Fibroblast of skin of left quadriceps (primary cell): ENCODE data around the gene MAP3K14.
"Not testable (repeated sequence)": the region's sequence is repeated elsewhere in the genome, so short reads cannot be mapped to it uniquely, and the experiment has no call there.

Source experiments
- DNase-seq, 2 experiments: peaks; one replicate each; pipeline ENCODE4 v3.0.0-alpha.2; 2013; ENCODE audit warnings: low read depth in 2 of 2

The MAP3K14 gene

DNA sequence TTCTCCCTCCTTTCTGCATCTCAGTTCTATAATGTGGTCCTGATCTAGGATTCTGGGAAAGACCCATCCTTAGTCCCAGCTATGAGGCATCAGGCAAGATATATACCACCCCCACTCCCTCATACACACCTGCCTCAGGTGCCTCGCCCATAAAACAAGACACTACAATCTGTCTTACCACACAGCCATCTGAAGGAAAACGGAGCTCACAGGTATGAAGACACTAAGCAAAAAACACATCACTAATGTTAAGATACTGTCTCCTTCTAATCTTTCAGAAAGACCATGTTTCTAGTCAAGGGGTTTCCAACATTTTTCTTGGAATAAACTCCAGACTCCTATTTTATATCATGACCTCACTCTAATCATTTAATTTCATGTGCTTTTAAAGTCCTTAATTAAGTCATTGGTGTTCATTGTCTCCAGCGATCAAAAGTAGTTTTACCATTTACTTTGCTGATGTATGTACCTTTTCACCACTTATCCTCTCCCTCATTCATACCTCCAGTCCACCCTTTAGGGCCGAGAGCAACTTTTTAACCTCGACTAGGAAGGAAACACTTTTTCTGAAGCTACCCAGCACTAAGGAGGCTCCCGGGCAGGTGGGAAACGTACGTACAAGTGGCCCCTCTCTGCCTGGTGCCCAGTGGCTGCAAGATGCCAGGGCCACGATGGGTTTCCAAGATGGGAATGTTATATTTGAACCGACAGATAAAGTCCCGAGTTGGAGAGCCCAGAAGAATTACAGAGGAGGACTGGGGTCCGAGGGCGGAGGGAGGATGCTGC lies 979 bp downstream of the MAP3K14 start:
- DNase-seq: no peak

DNA sequence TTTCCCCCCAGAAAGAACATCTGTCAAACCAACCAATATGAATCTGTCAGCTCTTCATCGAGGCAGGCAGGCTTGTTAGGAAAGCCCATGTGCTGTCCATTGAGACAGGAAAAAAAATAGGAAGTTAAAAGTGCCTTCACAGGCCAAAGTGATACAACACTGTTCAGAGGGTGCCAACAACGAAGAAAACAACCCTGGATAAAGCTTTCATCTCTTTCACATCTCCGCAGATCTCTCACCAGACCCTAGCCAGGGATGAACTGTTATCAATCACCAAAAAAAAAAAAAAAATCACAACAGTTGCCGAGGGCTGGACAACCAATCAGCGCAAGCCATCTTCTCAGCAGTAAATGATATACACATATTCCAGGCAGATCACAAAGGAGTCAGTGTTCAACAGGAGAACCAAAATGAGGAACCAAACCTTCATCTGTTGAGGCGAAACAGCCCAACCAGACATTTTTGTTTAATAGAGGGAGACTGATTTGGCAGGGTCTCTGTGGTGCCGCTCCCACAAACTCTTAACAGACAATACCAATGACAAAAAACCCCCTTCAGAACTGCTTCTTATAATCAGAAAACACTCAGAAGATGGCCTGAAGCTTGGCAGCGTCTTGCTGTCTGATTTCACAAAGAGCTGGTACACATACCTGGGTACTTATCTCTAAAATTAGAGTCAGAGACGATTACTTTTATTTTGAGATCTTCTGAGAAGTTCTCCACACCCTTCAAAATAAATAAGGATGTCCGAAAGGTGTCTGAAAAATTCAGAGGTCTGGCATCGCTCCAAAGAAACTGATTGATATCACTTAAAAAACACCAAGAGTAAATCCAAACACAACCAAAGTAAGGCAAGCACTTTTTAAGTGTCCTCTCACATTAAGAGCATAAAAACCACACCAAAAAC lies 1.8 kb downstream of the MAP3K14 start:
- DNase-seq: no peak

DNA sequence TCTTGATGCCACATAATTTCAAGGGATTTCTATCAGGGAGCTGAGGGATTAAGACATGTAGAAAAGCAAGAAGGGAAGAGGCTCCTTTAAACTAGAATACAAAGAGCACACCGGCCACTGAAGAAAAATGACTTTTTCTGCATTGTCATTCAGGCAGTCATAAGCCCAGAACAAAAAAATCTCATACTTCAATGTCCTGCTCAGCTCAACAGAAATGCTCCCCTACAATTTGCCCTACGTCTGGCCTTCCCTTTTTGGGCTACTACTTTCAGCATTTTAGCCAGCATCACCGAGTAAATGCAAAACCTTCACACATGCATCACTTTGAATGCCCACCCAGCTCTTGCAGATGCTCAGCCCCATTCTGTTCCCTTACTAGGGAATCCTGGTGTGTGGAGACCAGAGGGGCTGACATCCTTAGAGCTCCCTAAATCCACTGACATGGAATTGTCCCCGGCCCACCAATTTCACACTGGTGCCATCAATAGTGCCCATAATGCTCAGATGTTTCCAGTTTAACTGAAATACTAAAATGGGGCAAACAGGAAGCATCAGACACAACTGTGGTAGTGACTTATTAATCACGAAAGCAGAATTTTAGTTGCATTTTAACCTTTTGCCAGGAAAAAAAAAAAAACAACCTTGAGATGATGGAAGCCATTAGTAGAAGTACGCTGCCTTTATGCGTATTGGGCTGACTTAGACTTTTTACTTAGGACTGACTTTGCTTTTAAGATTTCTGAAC lies 2.7 kb downstream of the MAP3K14 start:
- DNase-seq: no peak

DNA sequence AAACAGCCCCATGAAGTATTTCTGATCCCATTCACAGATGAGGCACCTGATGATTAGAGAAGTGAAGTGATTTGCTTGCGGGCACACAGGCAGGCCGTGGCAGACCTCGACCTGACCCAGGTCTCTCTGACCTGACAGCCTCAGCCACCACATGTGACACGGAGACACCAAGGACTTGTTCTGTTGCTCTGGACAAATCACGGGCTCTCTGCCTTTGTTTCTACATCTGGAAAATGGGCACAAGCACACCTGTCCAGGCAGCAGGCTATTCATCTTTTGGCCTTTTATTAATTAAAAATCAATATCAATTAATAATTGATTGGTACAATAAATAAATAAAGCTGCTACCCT lies 3.4 kb downstream of the MAP3K14 start:
- no peak for DNase-seq

DNA sequence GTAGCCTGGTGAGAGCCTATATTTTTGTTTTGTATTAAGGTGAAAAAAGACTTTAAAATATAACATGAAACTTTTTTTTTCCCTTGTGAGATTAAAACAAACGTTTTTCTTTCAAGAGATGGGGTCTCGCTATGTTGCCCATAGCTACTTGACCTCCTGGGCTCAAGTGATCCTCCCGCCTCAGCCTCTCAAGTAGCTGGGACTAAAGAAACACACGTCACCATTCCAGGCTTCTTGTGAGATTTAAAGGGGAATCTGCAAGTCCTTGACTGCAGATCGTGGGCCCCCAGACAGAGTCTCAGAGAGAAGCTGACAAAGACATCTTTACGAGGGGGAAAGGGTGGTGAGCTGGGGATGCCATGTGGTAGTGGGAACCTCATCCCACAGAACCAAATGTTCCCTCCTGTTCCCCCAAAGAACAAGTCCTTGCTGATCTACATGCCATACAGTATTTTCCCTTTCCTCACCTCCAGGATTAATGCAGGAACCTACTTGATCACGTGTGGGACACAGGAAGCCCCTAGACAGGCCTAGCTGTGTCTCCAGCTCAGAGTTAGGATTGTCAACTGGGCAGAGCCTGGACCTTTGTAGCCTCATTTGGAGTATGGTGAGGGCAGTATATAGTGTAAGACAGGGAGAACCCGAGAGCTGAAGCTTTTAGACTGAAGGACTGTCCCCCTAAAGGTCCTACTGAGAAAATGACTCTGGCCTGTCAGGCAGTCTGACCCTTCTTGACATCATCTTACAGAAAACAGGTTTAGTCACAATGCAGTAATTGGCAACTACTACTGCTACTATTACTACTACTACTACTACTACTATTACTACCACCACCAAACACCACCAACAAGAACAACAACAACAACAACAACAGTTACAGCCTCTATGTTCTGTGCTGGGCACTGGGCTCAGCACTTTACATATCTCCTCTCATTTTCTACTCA lies 4.1 kb downstream of the MAP3K14 start:
- DNase-seq: no peak

DNA sequence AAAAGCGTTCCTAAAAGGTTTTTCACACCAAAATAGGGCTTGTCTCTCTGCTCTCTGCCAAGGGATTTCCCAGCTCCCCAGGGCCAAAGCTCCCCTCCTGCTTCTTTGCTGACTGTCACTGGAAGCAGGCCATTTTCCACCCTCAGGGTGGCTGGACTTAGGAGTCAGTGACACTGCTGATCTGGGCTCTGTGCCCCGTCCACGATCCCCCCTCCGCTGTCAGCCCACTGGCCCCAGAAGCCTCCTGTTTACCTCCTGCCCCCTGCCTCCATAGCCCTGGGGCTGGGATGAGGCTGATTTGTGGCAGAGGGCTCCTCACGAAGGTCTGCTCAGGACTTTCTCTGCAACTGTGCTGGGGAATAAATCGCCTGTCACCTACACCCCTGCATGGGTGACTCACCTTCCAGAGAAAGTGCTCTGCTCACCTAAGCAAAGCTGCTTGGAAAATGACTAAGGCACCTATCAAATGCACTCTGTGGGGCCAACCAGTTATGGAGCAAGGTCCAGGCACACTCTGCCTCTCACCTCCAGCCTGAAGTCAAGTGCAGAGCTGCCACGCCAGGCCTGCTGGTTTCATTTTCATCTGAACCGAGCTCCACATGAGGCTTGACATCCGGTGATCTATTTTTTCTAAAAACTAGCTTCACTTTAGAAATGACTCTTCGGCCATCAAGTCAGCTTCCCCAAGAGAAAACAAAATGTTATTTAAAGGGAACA lies 4.9 kb downstream of the MAP3K14 start:
- no peak for DNase-seq

DNA sequence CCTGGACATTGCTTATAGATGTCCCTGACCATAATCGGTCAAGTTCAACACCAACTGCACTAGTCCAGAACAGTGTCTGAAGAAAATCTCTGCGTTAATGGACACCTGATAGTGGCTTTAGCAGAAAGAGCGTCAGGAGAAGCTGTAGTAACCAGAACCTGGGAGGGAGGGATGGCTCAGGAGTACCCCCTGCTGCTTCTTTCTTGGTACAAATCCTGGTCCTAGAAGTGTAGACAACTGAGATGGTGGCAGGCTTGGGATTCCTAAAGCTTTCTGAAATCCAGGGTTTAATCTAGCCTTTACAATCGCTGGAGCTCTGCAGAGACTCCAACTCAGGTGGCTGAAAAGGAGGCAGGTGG lies 5.4 kb downstream of the MAP3K14 start:
- DNase-seq: no peak

DNA sequence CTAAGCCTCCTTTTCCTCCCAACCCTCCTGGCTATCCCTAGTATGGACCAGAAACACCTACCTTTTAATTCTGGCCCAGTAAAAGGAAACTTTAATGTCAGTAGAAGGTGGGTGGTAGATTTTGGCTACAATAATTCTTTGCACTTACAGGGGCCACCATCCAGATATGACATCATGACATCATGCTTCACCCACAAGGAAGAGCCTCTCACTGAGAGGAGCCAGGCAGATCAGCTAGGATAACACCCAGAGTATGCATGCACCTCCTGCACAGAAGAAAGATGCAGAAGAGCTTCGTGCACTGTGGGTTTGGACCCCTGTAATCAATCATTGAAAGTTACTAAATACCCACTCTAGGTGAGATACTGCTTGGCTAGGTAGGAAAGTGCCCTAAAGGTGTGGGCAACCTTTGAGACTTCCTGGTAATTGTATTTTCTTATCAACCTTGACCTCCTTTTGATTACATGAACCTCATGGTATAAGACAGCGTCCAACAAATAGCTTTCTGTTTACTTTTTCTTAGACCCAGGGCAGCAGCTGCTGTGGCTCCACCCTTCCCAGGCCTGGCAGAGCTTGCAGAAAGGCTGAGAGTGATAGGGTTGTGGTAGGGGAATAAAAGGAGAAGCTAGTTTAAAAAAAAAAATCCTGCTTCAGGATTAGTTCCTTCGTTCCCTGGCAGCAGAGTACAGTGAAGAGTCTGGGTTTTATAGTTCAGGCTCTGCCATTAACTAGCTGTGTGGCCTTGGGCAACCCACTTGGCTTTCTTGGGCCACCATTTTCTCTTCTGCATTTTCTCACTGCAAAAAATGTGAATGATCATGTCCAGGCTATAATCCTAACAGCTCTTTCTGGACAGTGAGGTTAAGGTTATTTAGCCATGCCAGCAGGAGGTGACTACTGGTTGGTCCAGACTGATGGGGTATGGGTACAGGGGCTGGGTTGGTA lies 6.2 kb downstream of the MAP3K14 start:
- DNase-seq: no peak

DNA sequence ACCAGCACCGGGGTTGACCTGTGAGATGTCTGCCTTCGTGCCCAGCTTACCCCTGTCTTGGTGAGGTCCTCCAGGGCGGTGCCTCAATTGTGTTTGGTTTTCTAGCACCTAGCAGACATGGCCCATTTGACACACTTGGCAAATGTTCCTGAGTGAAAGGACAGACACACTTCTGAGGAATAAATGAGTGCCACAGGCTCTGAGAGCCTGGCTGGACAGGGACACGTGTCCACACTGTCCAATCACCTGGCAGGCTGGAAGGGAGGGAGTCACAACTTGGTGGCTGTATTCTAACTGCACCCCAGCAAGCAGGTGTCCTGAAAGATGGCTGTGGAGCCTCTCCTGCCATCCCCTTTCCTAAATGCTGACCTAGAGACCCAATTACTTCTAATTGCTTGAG lies 7.4 kb downstream of the MAP3K14 start:
- no peak for DNase-seq

DNA sequence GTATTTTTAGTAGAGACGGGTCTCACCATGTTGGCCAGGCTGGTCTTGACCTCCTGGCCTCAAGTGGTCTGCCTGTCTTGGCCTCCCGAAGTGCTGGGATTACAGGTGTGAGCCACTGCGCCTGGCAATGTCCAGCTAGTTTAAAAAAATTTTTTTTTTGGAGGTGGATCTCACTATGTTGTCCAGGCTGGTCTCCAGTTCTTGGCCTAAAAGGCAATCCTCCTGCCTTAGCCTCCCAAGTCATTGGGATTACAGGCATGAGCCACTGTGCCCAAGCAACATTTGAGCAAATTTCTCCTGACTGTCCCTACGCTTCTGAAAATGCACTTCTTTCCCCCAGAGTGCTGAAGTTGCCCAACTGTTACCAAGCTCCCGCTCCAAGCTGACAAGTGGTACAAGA lies 8.0 kb downstream of the MAP3K14 start:
- no peak for DNase-seq

DNA sequence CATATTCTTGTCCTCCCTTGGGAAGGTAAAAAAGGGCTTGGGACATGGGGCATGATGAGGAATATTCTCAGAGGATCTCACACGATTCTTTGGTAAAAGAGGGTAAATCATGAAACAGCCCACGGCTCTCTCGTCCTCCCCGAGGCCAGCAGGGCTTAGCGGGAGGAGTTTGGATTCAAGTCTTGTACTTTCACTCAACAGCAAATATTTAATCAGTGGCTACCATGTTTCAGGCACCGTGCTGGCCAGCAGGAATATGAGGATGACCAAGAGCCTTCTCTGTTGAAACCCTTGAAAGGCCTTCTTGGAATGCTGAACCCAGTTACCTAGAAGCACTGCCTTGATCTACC lies 8.8 kb downstream of the MAP3K14 start:
- no peak for DNase-seq

DNA sequence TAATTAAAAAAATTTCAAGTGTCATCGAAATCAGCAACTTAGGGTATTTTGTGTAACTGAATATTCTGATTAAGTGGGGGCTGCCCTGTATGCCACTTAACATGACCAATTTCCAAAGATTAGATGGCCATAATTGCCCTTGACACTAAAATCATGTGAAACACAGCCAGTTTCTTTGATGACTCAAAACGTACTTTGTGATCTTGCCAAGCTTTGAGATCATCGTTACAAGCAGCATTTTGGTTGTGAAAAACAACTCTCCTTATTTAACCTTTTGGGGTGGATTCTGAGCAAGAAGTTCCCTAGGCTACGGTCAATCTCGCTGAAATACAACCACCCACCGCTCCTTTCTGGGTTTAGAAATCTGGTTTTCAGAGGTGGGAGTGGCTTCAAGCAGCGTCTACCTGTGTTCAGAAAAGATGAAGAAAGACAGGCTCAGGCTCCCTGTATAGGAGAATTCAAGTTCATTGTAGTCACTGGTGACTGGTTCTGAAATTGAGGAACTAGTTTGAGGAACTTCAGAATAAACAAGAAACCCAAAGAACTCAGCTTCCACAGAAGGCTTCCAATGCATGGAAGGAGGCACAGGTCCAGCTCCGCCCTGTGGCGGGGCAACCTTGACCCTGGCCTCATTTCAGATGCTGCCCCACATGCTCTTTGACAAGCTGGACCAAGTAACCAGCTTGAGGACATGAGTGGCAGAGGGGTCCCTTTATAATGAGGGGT lies 9.4 kb downstream of the MAP3K14 start:
- DNase-seq: peak in 1 of 2 experiments; percentile 66

DNA sequence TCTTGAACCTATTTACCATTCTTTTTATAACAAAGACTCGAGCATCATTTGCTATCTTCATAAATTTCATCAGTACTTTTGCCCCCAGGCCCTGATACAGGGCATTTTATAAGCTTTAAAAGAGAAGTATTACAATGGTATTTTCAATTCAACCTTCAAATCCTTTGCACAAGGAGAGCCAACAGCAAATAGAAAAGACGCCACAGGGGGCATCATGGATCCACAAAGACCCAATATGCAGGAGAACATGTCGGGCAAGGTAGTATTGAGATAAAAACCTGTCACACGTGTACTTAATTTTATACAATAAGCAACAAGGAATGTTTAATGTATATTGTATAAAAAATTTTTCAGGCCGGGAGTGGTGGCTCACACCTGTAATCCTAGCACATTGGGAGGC lies 10.2 kb downstream of the MAP3K14 start:
- DNase-seq: no peak

DNA sequence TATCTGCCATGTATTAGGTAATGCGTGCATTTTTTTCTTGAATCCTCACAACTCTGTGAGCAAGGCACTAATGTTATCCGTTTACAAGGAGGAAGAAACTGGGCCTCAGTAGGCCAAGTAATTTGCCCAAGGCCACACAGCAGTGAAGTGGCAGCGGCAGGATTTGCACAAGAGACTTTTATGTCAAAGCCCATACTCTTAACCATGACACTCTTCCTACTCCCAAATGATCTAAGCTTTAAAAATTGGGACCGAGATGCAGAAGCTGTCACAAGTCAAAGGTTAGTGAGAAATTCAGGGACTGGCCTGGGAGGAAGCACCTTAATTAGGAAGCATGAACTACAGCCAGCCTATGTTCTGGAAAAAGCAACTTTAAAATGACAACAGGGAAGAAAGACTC lies 10.7 kb downstream of the MAP3K14 start:
- no peak for DNase-seq

DNA sequence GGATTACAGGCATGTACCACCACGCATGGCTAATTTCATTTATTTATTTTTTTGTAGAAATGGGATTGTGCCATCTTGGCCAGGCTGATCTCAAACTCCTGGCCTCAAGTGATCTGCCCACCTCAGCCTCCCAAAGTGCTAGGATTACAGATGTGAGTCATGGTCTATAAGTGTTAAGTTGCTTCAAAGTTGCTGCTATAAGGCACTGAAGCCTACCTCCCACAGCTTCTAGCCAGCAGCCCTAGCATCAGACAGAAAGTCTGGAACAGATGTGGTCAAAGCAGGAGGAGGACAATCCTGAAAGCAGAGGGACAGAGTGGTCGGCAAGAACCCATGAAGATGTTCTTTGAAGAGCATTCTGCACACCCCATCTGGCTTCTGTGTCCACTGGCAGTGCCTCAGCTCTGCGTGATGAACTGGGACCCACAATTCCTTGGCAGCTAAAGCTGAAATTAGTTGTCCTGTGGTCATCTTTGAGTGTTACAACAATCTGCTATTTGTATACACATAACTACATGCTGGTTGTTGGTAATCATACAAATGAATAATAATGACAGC lies 11.2 kb downstream of the MAP3K14 start:
- DNase-seq: no peak

DNA sequence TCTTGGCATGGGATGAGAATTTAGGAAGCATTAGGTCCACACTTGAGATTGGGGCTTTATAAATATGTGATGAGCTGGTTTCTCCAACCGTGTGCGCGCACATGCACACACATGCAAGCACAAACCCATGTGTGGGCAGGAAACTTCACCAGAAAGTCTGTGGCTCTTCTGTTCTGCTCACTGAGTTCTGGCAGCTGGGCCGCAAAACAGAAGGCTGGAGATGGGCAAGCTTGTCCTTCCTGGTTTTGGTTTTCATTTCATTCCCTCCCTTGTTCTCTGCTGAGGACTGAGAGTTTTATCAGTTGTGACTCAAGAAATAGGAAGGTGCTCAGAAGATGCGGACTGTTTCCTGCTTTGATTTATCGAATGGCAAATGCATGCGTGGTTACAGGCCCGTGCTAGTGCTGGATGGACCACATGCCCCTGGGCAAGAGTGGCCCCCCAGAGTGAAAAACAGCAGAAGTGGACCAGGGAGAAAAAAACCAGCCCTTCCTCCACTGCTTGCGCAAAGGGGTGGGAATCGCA lies 14.1 kb downstream of the MAP3K14 start:
- DNase-seq: no peak

DNA sequence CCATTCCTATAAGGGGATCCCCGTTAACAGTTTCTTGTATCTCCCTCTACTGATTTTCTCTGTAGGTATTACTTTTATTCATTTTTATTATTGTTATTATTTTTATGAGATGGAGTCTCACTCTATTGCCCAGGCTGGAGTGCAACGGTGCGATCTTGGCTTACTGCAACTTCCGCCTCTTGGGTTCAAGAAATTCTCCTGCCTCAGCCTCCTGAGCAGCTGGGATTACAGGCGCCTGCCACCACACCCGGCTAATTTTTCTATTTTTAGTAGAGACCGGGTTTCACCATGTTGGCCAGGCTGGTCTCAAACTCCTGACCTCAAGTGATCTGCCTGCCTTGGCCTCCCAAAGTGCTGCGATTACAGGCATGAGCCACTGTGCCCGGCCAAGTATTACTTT lies 14.6 kb downstream of the MAP3K14 start:
- DNase-seq: not testable (repeated sequence)

DNA sequence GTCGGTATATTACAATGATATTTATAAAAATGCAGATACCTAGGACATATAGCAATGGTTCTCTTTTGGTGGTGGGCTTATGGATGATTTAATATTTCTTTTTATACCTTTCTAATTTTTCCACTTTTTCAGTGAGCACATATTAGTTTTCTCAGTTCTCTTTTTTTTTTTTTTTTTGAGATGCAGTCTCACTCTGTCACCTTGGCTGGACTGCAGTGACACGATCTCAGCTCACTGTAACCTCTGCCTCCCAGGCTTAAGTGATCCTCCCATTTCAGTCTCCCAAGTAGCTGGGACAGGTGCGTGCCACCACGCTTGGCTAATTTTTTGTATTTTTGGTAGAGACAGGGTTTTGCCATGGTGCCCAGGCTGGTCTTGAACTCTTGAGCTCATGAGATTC lies 15.1 kb downstream of the MAP3K14 start:
- DNase-seq: no peak
